ENCODE data around the gene PHF2. TPM values are rescaled to one million over a fixed set of nuclear protein-coding genes. Genes with fewer than 3 reads are reported as not detected.

Gene PHF2
- total and polyA plus RNA-seq, 12 donors: 13.9 to 31.3 (median 23.0) TPM

- H3K9me3 ChIP-seq: no peaks in the 10 kb centered on the region
- peaks cover 0 to 40% (median 21%) of the 10 kb centered on the region in 9 donors for H3K4me1 ChIP-seq
- no peak overlapping the region for H3K4me3 ChIP-seq
- intact Hi-C loops (cut with DNase I): loop anchor here in 1 of 10 donors (10.0 kb wide), 1 partner anchor 87 kb away; the partner anchor contains the start of genes FAM120A and FAM120AOS
- H3K27me3 ChIP-seq: no peaks in the 10 kb centered on the region
- peak overlapping the region in 8 of 10 donors; percentile 20 to 58 (median 39) for H3K27ac ChIP-seq
- 37 to 48% methylated on average over 8 of the region's 8 CpGs for WGBS, 2 donors
- DNase-seq: no peak
- no peak for TF ChIP-seq CTCF (IDR thresholded peaks at IDR 0.05)
- H3K36me3 ChIP-seq: peaks cover 0 to 87% (median 17%) of the 10 kb centered on the region in 9 donors
- ATAC-seq: peak in 7 of 8 donors; percentile 26 to 82 (median 56)
Observed at GRCh38 chr9:93541581-93542349, 34.6 kb upstream of the PHF2 start.

- no peak for ATAC-seq
- H3K4me1 ChIP-seq: peaks cover 0 to 36% (median 21%) of the 10 kb centered on the region in 9 donors
- no peak overlapping the region for H3K4me3 ChIP-seq
- intact Hi-C loops (cut with DNase I): loop anchor here in 1 of 10 donors (10.0 kb wide), 1 partner anchor 88 kb away; the partner anchor contains the start of genes FAM120A and FAM120AOS
- no peak for TF ChIP-seq CTCF (IDR thresholded peaks at IDR 0.05)
- WGBS, 2 donors: 95 to 98% methylated on average over 9 of the region's 9 CpGs
- H3K27ac ChIP-seq: no peak overlapping the region
- no peak for DNase-seq
- H3K9me3 ChIP-seq: no peaks in the 10 kb centered on the region
- no peaks in the 10 kb centered on the region for H3K27me3 ChIP-seq
- H3K36me3 ChIP-seq: peaks cover 0 to 87% (median 17%) of the 10 kb centered on the region in 9 donors
Observed at GRCh38 chr9:93543117-93543516, 33.3 kb upstream of the PHF2 start.

GRCh38 chr9:93546356-93546755 lies 30.0 kb upstream of the PHF2 start:
- intact Hi-C loops (cut with DNase I): loop anchor here in 1 of 10 donors (10.0 kb wide), 1 partner anchor 92 kb away; the partner anchor contains the start of genes FAM120A and FAM120AOS
- no peak for DNase-seq
- H3K4me1 ChIP-seq: peaks cover 0 to 36% (median 11%) of the 10 kb centered on the region in 9 donors
- no peak for TF ChIP-seq CTCF (IDR thresholded peaks at IDR 0.05)
- WGBS, 2 donors: 95 to 96% methylated on average over 11 of the region's 11 CpGs
- H3K9me3 ChIP-seq: no peaks in the 10 kb centered on the region
- H3K36me3 ChIP-seq: peaks cover 0 to 95% (median 23%) of the 10 kb centered on the region in 9 donors
- H3K4me3 ChIP-seq: no peak overlapping the region
- peak in 1 of 8 donors; percentile 25 for ATAC-seq
- H3K27ac ChIP-seq: no peak overlapping the region
- no peaks in the 10 kb centered on the region for H3K27me3 ChIP-seq

- peaks cover 0 to 97% (median 26%) of the 10 kb centered on the region in 9 donors for H3K36me3 ChIP-seq
- H3K27me3 ChIP-seq: no peaks in the 10 kb centered on the region
- 38 to 49% methylated on average over 5 of the region's 5 CpGs for WGBS, 2 donors
- H3K4me3 ChIP-seq: no peak overlapping the region
- peak overlapping the region in 2 of 10 donors; percentile 25 to 42 for H3K27ac ChIP-seq
- intact Hi-C loops (cut with DNase I): loop anchor here in 2 of 10 donors (10.0 kb wide), 2 partner anchors 95 to 105 kb away; partner anchors contain the start of genes FAM120A (in 1 of the 2) and FAM120AOS (in 1 of the 2)
- TF ChIP-seq CTCF (IDR thresholded peaks at IDR 0.05): no peak
- H3K4me1 ChIP-seq: peaks cover 0 to 17% (median 0%) of the 10 kb centered on the region in 9 donors
- DNase-seq (no peak), ATAC-seq (peak in 2 of 8 donors; percentile 63 to 68)
- no peaks in the 10 kb centered on the region for H3K9me3 ChIP-seq
Observed at GRCh38 chr9:93549611-93550010, 26.8 kb upstream of the PHF2 start.
